Esophagus (tissue), 2 donors: ENCODE measurements around the gene SLBP. TPM values are rescaled to one million over a fixed set of nuclear protein-coding genes. Genes with fewer than 3 reads are reported as not detected.

Source experiments
- H3K27ac ChIP-seq, 2 donors: one replicate each; pipeline ENCODE4 v1.5.1; 2013; ENCODE audit warnings: low read depth in 2 of 2, mild to moderate bottlenecking in 2 of 2, inconsistent platforms in 1 of 2, low read length in 1 of 2, moderate library complexity in 1 of 2
- H3K27me3 ChIP-seq, 2 donors: one replicate each; pipeline ENCODE4 v1.6.1; 2013; ENCODE audit warnings: low read length in 2 of 2, control low read depth in 1 of 2, mild to moderate bottlenecking in 1 of 2; ENCODE audit not compliant: insufficient read depth in 2 of 2, control insufficient read depth in 1 of 2
- H3K36me3 ChIP-seq, 2 donors: one replicate each; pipeline ENCODE4 v1.6.1; 2013; ENCODE audit warnings: low read length in 1 of 2; ENCODE audit not compliant: control insufficient read depth in 2 of 2, insufficient read depth in 2 of 2
- H3K4me1 ChIP-seq, 2 donors: one replicate each; pipeline ENCODE4 v1.6.1; 2013; ENCODE audit warnings: low read length in 1 of 2; ENCODE audit not compliant: control insufficient read depth in 2 of 2, insufficient read depth in 2 of 2
- H3K4me3 ChIP-seq, 2 donors: one replicate each; pipeline ENCODE4 v1.5.1; 2013; ENCODE audit warnings: low read length in 2 of 2, mild to moderate bottlenecking in 2 of 2, low read depth in 1 of 2, moderate library complexity in 1 of 2
- H3K9me3 ChIP-seq, 2 donors: one replicate each; pipeline ENCODE4 v1.6.1; 2013; ENCODE audit warnings: mild to moderate bottlenecking in 2 of 2, low read depth in 1 of 2, low read length in 1 of 2, moderate library complexity in 1 of 2; ENCODE audit not compliant: control insufficient read depth in 2 of 2, insufficient read depth in 1 of 2
- WGBS, 2 donors: extraction: QIAGEN DNeasy Blood & Tissue Kit; methylation state at CpG; one replicate each; pipeline ENCODE4 v1.1.7; 2013; 5-methylcytosine and 5-hydroxymethylcytosine counted together
- polyA plus RNA-seq, 2 donors: library from polyadenylated mRNA; stranded (reverse); fragments of 200-250 nt; gene quantifications; one replicate each; pipeline ENCODE4 v1.2.3, GENCODE V29; 2013
- donor health status: healthy with polysubstance abuse.
- donor health status: Bipolar disorder and iron deficiency.

The SLBP gene
- polyA plus RNA-seq = 10 to 100 TPM; 24.9 to 38.5 TPM

DNA sequence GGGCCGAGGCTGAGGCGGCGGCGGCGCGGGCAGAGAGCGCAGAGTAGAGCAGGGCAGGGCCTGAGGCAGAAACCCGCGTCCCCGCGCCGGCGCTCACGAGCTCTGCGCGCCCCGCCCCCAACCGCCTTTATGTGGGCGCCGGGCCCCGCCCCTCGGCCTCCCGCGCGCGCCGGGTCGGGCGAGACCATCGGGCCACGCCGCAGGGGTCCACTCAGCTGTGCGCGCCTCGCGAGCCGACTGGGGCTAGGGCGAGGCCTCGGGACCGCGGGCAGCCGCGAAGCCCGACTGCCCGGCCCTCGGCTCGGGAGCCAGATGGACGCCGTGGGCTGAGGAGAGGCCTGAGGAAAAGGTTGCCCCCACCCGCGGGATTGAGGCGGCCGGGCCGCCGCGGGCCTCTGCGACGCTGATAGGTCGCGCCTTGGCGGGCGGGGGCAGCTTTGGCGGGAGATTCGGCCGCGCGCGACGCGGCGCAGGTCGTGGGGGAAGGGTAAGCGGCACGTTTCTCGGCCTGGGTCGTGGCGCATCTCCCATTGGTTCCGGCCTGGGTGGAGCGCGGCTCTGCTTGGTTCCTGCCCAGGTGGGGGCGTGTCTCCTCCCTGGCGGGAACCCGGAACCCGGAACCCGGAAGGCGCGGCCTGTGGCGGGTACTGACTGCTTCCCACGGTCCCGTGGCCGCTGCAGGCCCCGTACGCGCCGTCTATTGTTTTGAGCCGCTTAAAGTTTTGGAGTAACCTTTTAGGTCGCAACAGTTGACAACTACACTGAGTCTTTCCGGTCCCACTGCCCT is at the start of gene SLBP:
TSS of gene SLBP (minus strand) at position 104 of the 787 bp plus-strand sequence. CDS start 131 bp downstream, outside the sequence.
- peak within 1 kb of the TSS; percentile 73 to 87 for H3K4me3 ChIP-seq
- H3K36me3 ChIP-seq = peaks cover 2 to 17% of the 10 kb centered on the region in 2 donors
- no peaks in the 10 kb centered on the region for H3K27me3 ChIP-seq
- H3K9me3 ChIP-seq = no peaks in the 10 kb centered on the region
- H3K4me1 ChIP-seq = peaks cover 3 to 11% of the 10 kb centered on the region in 2 donors
- H3K27ac ChIP-seq = peak within 1 kb of the TSS; percentile 99 to 100
- WGBS, 2 donors = 0 to 1% methylated on average over 85 to 98 of the region's 98 CpGs

DNA sequence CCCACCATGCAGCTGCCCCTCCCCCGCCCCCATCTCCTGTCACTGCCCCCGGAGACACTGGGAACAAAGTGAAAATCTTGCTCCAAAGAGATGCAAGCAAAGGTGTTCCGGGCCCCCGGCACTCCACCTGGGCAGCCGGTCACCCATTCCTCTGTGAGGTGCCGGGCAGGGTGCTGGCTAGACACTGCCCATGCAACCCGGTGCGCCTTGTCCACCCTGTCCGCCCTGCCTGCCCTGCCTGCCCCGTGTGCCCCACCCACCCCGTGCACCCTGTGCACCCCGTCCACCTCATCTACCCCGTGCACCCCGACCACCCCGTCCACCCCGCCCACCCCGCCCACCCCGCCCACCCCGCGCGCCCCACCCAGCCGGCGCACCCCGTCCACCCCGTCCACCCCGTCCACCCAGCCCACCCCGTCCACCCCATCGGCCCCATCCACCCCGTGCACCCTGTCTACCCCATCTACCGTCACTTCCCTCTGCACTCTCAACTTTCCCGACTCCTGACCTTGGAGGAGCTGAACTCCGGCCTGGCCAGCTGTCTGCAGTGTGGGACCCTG is 49.1 kb upstream of the SLBP start:
- Histone ChIP-seq H3K27ac (peak overlapping the region; percentile 81 to 94), H3K9me3 (no peaks in the 10 kb centered on the region), H3K4me1 (peaks cover 8 to 36% of the 10 kb centered on the region in 2 donors), H3K4me3 (no peak overlapping the region), H3K36me3 (no peaks in the 10 kb centered on the region), H3K27me3 (no peaks in the 10 kb centered on the region)
- 61 to 62% methylated on average over 14 to 32 of the region's 32 CpGs for WGBS, 2 donors

DNA sequence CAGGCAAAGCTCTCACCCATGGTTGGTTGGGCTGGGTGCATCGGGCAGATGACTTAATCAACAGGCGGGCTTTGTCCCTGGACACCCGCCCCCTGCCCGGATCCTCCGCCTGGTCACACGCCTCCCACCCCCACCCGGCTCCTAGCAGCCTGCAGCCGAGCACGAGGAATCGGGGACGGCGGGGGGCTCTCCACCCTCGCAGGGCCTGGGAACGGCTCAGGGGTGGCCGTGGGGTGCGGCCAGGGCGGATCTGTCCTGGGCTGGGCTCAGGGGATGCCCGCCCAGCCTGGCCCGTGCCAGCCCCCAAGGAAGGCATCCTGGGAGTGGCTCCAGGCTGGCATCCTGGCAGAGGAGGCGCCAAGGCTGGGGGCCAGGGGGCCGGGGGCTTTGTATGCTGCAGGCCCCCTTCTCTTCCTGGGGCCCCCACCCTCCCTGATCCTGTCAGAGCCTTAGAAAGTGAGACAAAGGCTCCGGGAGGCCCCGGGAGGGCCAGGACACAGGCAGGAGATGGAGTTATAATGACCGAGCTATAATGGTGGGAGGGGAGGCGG is 48.5 kb upstream of the SLBP start:
- Histone ChIP-seq H3K9me3 (no peaks in the 10 kb centered on the region), H3K4me1 (peaks cover 9 to 35% of the 10 kb centered on the region in 2 donors), H3K36me3 (no peaks in the 10 kb centered on the region), H3K4me3 (no peak overlapping the region), H3K27me3 (no peaks in the 10 kb centered on the region), H3K27ac (peak overlapping the region; percentile 81 to 94)
- 41 to 44% methylated on average over 18 to 25 of the region's 25 CpGs for WGBS, 2 donors

DNA sequence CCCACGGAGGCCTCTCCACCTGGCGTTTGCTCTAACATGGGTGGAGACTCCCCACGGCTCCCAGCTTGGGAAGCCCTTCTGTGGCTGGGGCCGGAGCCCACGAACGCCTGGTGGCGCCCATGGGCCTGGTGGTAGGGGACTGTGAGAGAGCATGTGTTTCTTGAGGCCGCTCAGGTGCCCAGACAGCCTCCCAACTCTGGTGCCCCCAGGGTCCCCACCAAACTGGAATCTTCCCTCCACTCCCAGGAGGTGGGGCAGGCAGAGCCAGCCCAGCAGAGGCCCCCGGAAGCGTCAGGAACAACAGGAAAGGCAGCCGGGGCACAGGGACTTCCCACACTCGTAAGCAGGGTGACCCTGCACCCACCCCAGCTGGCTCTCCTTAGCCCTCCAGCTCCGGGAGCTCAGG is 47.7 kb upstream of the SLBP start:
- no peaks in the 10 kb centered on the region for H3K9me3 ChIP-seq
- WGBS, 2 donors = 48 to 57% methylated on average over 13 of the region's 13 CpGs
- no peaks in the 10 kb centered on the region for H3K36me3 ChIP-seq
- peaks cover 10 to 40% of the 10 kb centered on the region in 2 donors for H3K4me1 ChIP-seq
- H3K27ac ChIP-seq = peak overlapping the region; percentile 81 to 94
- no peak overlapping the region for H3K4me3 ChIP-seq
- H3K27me3 ChIP-seq = no peaks in the 10 kb centered on the region

DNA sequence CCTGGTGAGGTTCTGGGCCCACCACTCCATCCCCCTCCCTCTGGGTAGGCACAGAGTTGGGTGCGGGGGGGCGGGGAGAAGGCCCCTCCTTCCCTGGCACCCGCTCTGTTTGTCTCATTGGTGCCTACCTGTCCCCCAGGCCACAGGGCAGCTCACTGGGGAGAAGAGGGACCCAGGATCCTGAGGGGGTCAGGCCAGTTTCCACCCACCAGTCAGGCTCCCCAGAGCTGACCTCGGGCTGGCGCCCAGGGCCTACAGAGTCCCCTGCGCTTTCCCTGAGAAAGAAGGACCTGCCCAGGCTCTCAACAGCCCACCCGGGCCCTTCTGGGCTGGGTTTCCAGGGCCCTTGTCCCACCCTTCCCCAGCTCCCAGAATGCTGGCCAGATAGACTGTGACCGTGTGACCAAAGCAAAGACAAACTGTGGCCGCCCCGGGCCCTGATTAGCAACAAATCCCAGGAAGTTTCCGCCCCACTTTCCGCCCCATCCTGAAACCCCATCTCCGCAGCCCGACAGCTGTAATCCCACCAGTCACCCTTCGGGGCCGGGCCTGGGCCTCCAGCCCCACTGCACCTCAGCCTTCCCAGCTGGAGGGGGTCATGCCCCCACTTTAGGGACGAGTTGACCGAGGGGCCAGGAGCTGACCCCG is 47.2 kb upstream of the SLBP start:
- H3K4me1 ChIP-seq = peaks cover 13 to 42% of the 10 kb centered on the region in 2 donors
- no peaks in the 10 kb centered on the region for H3K36me3 ChIP-seq
- 65 to 74% methylated on average over 19 of the region's 19 CpGs for WGBS, 2 donors
- H3K4me3 ChIP-seq = peak overlapping the region in 1 of 2 donors; percentile 7
- peak overlapping the region; percentile 81 to 94 for H3K27ac ChIP-seq
- H3K9me3 ChIP-seq = no peaks in the 10 kb centered on the region
- no peaks in the 10 kb centered on the region for H3K27me3 ChIP-seq

DNA sequence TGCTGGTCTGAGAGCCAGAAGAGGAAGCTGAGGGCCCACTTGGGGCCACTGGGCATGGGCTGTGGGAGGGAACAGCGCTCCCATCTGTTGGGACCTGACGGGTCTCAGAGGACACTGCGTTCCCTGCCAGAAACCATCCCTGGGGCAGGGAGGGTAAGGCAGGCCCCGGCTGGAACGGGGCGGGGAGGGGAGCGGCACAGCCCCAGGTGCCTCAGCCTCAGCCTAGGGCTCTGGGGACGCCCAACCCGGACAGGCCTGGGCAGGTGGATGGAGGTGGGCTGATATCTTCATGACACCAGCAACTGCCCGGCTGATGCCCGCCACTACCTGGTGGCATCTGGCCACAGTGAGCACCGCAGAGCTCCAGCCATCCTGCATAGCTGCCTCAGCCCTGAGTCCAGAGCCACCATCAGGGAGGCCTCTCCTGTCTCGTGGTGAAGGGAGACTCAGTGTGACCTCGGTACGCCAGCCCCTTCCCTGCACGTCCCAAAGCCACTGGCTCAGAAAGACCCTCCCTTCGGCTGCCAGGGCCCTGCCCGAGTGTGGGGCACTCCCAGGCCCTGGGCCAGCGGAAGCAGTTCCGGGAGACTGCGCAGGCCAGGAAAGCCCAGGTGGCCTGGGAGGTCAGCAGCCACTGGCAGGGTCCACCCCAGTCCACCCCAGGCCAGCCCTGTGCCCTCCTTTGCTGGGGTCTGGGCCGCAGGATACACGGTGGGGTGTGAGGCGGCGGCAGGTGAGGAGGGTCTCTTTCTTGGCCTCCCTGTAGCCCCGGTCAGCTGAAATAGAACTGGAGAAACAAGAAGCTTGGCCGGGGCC is 46.4 kb upstream of the SLBP start:
- Histone ChIP-seq H3K27me3 (no peaks in the 10 kb centered on the region), H3K27ac (peak overlapping the region; percentile 81 to 94), H3K9me3 (no peaks in the 10 kb centered on the region), H3K4me1 (peaks cover 17 to 47% of the 10 kb centered on the region in 2 donors), H3K4me3 (peak overlapping the region in 1 of 2 donors; percentile 2), H3K36me3 (no peaks in the 10 kb centered on the region)
- WGBS, 2 donors = 61 to 75% methylated on average over 26 to 27 of the region's 27 CpGs

DNA sequence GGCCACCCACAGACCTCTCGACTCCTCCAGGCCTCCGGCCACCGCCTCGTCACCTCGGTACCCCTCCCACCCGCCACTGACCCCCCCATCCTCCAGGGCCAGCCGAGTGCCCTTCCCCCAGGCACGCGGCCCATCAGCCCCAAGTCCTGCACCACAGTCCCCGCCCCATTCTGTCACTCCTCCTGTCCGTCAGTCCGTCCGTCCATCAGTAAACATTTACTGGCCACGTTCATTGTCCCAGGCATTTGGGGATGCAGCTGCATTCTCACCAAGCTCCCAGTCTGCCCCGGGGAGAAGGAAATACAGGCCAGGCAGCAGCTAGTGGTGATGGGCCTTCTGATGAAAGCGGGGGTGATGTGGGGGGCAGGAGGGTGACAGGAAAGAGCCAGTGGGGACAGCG is 45.7 kb upstream of the SLBP start:
- WGBS, 2 donors = 57 to 61% methylated on average over 15 to 17 of the region's 17 CpGs
- Histone ChIP-seq H3K27me3 (no peaks in the 10 kb centered on the region), H3K36me3 (no peaks in the 10 kb centered on the region), H3K9me3 (no peaks in the 10 kb centered on the region), H3K27ac (peak overlapping the region; percentile 81 to 94), H3K4me1 (peaks cover 18 to 53% of the 10 kb centered on the region in 2 donors), H3K4me3 (no peak overlapping the region)

DNA sequence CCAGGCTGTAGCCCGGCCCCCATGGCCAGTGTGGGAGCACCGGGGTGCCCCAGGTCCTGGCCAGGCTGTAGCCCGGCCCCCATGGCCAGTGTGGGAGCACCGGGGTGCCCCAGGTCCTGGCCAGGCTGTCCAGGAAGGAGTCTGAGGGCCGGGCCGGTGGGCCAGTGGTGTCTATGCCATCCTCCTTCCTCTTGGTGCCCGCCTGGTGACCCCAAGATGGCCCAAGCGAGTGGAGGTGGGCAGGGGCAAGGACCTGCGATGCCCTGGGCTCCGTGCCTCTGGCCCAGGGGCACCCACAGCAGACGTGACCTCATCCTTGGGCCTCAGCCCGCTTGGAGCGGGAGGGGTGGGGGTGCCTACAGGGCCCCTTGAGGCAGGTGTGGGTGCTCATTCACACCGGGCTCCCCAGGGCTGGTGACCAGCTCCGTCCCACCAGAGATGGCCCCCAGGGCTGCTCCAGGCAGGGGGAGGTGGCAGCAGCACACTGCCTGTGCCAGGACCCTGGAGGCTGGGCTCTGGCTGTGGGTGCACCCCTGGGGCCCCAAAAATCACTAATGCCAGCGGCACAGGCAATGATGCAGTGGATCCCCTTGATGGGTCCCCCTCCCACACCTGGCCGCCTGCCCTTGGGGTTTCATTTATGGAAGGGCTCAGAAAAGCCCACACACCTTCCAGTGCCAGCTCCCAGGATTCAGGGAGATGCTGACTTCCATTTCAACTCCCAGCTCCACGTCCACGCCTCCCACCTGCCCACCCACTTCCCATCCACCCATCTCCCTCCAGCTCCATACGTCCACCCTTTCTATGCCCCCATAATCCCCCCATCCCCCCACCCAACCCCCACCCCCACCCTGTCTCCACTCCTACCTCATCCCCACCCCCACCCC is 45.0 kb upstream of the SLBP start:
- WGBS, 2 donors = 66 to 73% methylated on average over 18 to 20 of the region's 20 CpGs
- no peak overlapping the region for H3K4me3 ChIP-seq
- no peaks in the 10 kb centered on the region for H3K9me3 ChIP-seq
- no peaks in the 10 kb centered on the region for H3K36me3 ChIP-seq
- peaks cover 18 to 60% of the 10 kb centered on the region in 2 donors for H3K4me1 ChIP-seq
- H3K27me3 ChIP-seq = no peaks in the 10 kb centered on the region
- peak overlapping the region in 1 of 2 donors; percentile 58 for H3K27ac ChIP-seq
